Loucy (cell line): ENCODE data around the gene BAG1.

ENCODE experiments used
- CTCF ChIP-seq: fragments of 200-600 bp; sonication (generic); conservative IDR thresholded peaks from 2 replicates; pipeline ENCODE4 v1.5.1; 2014; ENCODE audit warnings: mild to moderate bottlenecking, antibody characterized with exemption, low read length
- EZH2phosphoT487 ChIP-seq: fragments of 200-600 bp; IDR thresholded peaks from 2 replicates; pipeline ENCODE4 v1.6.1; 2018; ENCODE audit warnings: antibody characterized with exemption, mild to moderate bottlenecking, moderate library complexity, borderline replicate concordance

- TF ChIP-seq CTCF (no peak), EZH2phosphoT487 (no peak)
These were observed 15.3 kb downstream of the BAG1 start for GRCh38 chr9:33249087-33249658.
